DOHH2 (cell line): Measurements from ENCODE around the gene CHRM1.

Experiments
- H3F3A ChIP-seq: fragments of 200-600 bp; sonication (generic), shearing (Covaris generic); 2 replicates; pipeline ENCODE4 v1.6.0; 2016; ENCODE audit warnings: antibody characterized with exemption, mild to moderate bottlenecking; ENCODE audit not compliant: control insufficient read depth, insufficient read depth
- H3K27ac ChIP-seq: fragments of 200-600 bp; sonication (generic); 2 replicates; pipeline ENCODE4 v1.5.1; 2014; ENCODE audit warnings: low read depth, mild to moderate bottlenecking, low read length, moderate library complexity
- H3K27me3 ChIP-seq: fragments of 200-600 bp; sonication (generic); 2 replicates; pipeline ENCODE4 v1.6.1; 2014; ENCODE audit warnings: mild to moderate bottlenecking, low read length, mixed read lengths; ENCODE audit not compliant: control insufficient read depth
- H3K36me3 ChIP-seq: fragments of 200-600 bp; sonication (generic); 2 replicates; pipeline ENCODE4 v1.6.1; 2014; ENCODE audit warnings: mild to moderate bottlenecking, low read length, moderate library complexity, mixed read lengths; ENCODE audit not compliant: control insufficient read depth
- H3K4me1 ChIP-seq: fragments of 200-600 bp; sonication (generic); 2 replicates; pipeline ENCODE4 v1.6.1; 2014; ENCODE audit warnings: mild to moderate bottlenecking, low read length, mixed read lengths; ENCODE audit not compliant: control insufficient read depth
- H3K4me2 ChIP-seq: fragments of 200-600 bp; sonication (generic); 2 replicates; pipeline ENCODE4 v1.6.0; 2014; ENCODE audit warnings: mild to moderate bottlenecking, low read length, moderate library complexity
- H3K4me3 ChIP-seq: fragments of 200-600 bp; sonication (generic); 2 replicates; pipeline ENCODE4 v1.5.1; 2014; ENCODE audit warnings: mild to moderate bottlenecking, low read length, mixed read lengths
- H3K79me2 ChIP-seq: fragments of 200-600 bp; sonication (generic); 2 replicates; pipeline ENCODE4 v1.6.1; 2014; ENCODE audit warnings: mild to moderate bottlenecking, low read length, mixed read lengths; ENCODE audit not compliant: control insufficient read depth
- H3K9me2 ChIP-seq: fragments of 200-600 bp; sonication (generic); replicated peaks from 2 replicates; pipeline ENCODE4 v1.6.1; 2014; ENCODE audit warnings: mild to moderate bottlenecking, low read length, mixed read lengths; ENCODE audit not compliant: control insufficient read depth
- H3K9me3 ChIP-seq: fragments of 200-600 bp; sonication (generic); 2 replicates; pipeline ENCODE4 v1.6.1; 2014; ENCODE audit warnings: antibody characterized with exemption, low read length, mixed read lengths; ENCODE audit not compliant: control insufficient read depth, insufficient read depth
- H4K20me1 ChIP-seq: fragments of 200-600 bp; sonication (generic); 2 replicates; pipeline ENCODE4 v1.6.0; 2014; ENCODE audit warnings: low read depth, mild to moderate bottlenecking, antibody characterized with exemption, low read length, moderate library complexity; ENCODE audit not compliant: control insufficient read depth, insufficient read depth
- CTCF ChIP-seq: fragments of 200-600 bp; sonication (generic); IDR thresholded peaks from one replicate; pipeline ENCODE4 v1.5.1; 2014; ENCODE audit warnings: antibody characterized with exemption, mild to moderate bottlenecking, low read depth, low read length; ENCODE audit not compliant: poor library complexity, severe bottlenecking
- EZH2phosphoT487 ChIP-seq: fragments of 200-600 bp; sonication (generic); IDR thresholded peaks from 2 replicates; pipeline ENCODE4 v1.6.1; 2017; ENCODE audit warnings: borderline replicate concordance, mild to moderate bottlenecking, antibody characterized with exemption, low read length, moderate library complexity, mixed read lengths

Gene CHRM1

GRCh38 chr11:62923601-62924411 is 2.6 kb upstream of the CHRM1 start:
- Histone ChIP-seq H3K4me3 (peak overlapping the region; percentile 48), H3K4me2 (peak overlapping the region; percentile 61), H3K9me3 (no peaks in the 10 kb centered on the region), H3K9me2 (no peaks in the 10 kb centered on the region), H3K27me3 (peaks cover 54% of the 10 kb centered on the region), H3K4me1 (peaks cover 13% of the 10 kb centered on the region), H3F3A (no peaks in the 10 kb centered on the region), H4K20me1 (no peaks in the 10 kb centered on the region), H3K79me2 (no peaks in the 10 kb centered on the region), H3K27ac (no peak overlapping the region), H3K36me3 (no peaks in the 10 kb centered on the region)
- TF ChIP-seq CTCF = no peak
- TF ChIP-seq EZH2phosphoT487 = no peak

DNA sequence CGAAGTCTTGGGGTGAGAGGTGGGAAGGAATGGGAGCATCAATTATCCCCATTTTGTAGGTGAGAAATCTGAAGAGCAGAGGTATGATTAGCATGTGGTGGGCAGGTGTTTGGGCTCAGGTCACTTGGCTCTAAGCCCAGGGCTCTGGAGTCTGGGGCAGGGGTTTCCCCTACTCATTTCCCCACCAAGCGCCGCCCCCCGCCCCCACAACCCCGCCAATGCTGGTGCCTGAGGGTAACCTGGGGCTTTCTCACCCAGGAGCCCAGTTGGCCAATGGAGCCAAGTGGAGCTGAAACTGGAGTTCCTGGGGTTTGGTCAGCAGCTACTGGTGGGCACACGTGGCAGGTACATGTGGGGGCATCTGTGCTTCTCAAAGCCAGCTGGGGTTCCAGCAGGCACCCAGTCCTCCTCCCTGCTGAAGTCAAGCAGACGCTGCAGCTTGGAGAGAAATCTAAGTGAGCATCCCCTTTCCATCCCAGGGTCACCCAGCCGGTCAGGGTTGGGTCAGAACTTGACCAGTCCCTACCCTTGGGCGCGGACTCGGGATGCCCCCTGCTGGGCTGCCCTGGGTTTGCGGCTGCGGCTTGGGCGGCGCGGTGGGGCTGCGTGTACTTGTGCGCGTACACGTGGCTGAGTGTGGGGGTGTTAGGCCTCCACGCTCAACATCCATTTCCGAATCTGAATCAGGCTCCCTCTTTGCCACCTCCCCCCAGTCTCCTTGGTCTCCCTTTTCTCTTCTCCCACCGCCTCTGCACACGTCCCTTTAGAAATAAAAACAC is 1.7 kb upstream of the CHRM1 start:
- Histone ChIP-seq H3K9me2 (no peaks in the 10 kb centered on the region), H3K36me3 (no peaks in the 10 kb centered on the region), H3K4me1 (peaks cover 13% of the 10 kb centered on the region), H3K4me3 (no peak overlapping the region; the same call in 1 of the 2 replicates), H3K27me3 (peaks cover 44% of the 10 kb centered on the region), H3K79me2 (no peaks in the 10 kb centered on the region), H3K4me2 (peak overlapping the region; percentile 61; the same call in 1 of the 2 replicates), H4K20me1 (no peaks in the 10 kb centered on the region), H3K27ac (no peak overlapping the region), H3F3A (no peaks in the 10 kb centered on the region), H3K9me3 (no peaks in the 10 kb centered on the region)
- TF ChIP-seq EZH2phosphoT487 (no peak), CTCF (peak; percentile 65)

GRCh38 chr11:62922189-62922589 is 1.0 kb upstream of the CHRM1 start:
- Histone ChIP-seq H3K4me2 (no peak overlapping the region), H3K9me2 (no peaks in the 10 kb centered on the region), H3K4me3 (no peak overlapping the region), H3K79me2 (no peaks in the 10 kb centered on the region), H4K20me1 (no peaks in the 10 kb centered on the region; the same call in 1 of the 2 replicates), H3K36me3 (no peaks in the 10 kb centered on the region), H3K9me3 (no peaks in the 10 kb centered on the region), H3K4me1 (peaks cover 13% of the 10 kb centered on the region), H3F3A (no peaks in the 10 kb centered on the region), H3K27ac (no peak overlapping the region), H3K27me3 (peaks cover 37% of the 10 kb centered on the region)
- no peak for TF ChIP-seq EZH2phosphoT487
- TF ChIP-seq CTCF = no peak
